Glutamatergic neuron (in vitro differentiated cells): ENCODE data around the gene LSMEM2. TPM values are rescaled to one million over a fixed set of nuclear protein-coding genes. Genes with fewer than 3 reads are reported as not detected.

Experiments
- DNase-seq: peaks from one replicate; pipeline ENCODE4 v3.0.0; 2022
- H3K27ac Mint-ChIP-seq: one replicate; pipeline ENCODE4 v1.8.0; 2020; ENCODE audit warnings: mild to moderate bottlenecking, mixed read lengths, inconsistent platforms; ENCODE audit not compliant: unreplicated experiment
- H3K27me3 Mint-ChIP-seq: one replicate; pipeline ENCODE4 v1.8.0; 2020; ENCODE audit warnings: mild to moderate bottlenecking, moderate library complexity, mixed read lengths, inconsistent platforms; ENCODE audit not compliant: unreplicated experiment
- H3K36me3 Mint-ChIP-seq: one replicate; pipeline ENCODE4 v1.8.0; 2020; ENCODE audit warnings: mild to moderate bottlenecking, mixed read lengths, inconsistent platforms; ENCODE audit not compliant: unreplicated experiment
- H3K4me1 Mint-ChIP-seq: one replicate; pipeline ENCODE4 v1.8.0; 2020; ENCODE audit warnings: mild to moderate bottlenecking, low read depth, mixed read lengths, inconsistent platforms; ENCODE audit not compliant: unreplicated experiment
- H3K4me3 Mint-ChIP-seq: one replicate; pipeline ENCODE4 v1.8.0; 2020; ENCODE audit warnings: mild to moderate bottlenecking, mixed read lengths, inconsistent platforms; ENCODE audit not compliant: unreplicated experiment
- H3K9me3 Mint-ChIP-seq: one replicate; pipeline ENCODE4 v1.8.0; 2020; ENCODE audit warnings: mild to moderate bottlenecking, moderate library complexity, mixed read lengths, inconsistent platforms; ENCODE audit not compliant: unreplicated experiment
- total RNA-seq: library from RNA; stranded (reverse); fragmentation: NEBNext Ultra II Directional; extraction: Animal tissue kit (Norgen Biotek cat#: 25700); gene quantifications from one replicate; pipeline ENCODE4 v1.2.1, GENCODE V29; 2021; ENCODE audit not compliant: unreplicated experiment
- TF ChIP-seq, protein P1 (sequence below): fragments of 200-600 bp; sonication (generic); IDR thresholded peaks from one replicate; pipeline ENCODE4 v1.5.0; 2021; ENCODE audit not compliant: partially characterized antibody, unreplicated experiment

LSMEM2 gene
- total RNA-seq, 1 donor from 2014 or later, result not detected

DNA sequence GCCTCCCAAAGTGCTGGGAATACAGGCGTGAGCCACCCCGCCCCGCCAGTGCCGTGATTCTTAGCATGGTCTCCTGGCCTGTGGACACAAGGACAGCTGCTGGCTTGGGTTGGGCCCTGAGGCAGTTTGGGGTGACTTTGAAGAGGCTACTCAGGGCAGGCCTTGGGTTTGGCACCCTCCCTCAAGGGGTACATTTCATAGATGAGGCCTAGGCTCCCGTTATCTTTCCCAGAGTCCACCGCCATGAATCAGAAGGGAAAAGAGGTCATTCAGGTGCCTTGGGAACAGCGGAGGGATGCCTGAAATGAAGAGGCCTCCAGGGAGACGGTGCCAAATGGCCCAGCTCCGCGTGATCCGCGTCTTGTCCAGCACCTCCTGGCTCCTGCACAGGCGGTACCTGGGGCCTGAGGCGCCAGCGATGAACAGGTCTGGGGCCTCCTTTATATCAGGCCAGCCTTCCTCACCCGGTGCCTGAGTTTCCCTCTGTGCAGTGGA is 33.6 kb upstream of the LSMEM2 start:
- no peak for DNase-seq

DNA sequence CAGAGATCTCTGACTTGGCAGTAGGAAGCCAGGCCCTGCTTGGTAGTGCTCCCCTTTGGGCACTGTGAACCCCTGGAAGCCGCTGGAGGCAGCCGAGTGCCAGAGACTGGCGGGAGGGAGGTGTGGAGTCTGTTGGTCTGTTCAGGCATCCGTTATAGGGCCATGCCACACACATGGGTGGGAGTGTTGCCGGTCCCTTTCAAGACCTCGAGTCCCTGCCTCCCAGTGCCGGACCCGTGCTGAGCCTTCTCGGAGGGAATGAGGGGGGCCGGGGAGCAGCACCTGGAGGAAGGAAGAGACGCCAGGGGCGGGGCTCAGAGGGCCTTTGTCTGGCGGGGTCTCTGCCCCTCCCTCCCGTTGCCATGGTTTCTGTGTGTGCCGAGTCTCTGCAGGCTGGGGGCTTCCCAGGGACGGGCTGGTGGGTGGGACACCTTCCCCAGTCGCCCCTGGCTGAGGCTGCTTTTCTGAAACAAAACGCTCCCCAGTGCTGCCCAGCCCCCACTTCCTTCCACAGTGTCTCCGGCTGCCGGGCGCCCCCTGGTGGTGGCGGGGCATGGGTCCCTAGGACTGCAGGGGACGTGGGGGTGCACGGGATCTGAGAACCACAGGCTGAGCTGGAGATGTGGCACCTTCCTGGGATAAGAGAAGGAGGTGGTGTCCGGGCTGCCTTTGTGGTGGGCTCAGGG is 32.9 kb upstream of the LSMEM2 start:
- Mint-ChIP-seq H3K4me3 (peak overlapping the region; percentile 62), H3K27ac (peak overlapping the region; percentile 71), H3K4me1 (peaks cover 44% of the 10 kb centered on the region), H3K27me3 (peaks cover 11% of the 10 kb centered on the region), H3K9me3 (peaks cover 9% of the 10 kb centered on the region), H3K36me3 (no peaks in the 10 kb centered on the region)
- DNase-seq, result peak; percentile 96
- TF ChIP-seq, protein P1, sequence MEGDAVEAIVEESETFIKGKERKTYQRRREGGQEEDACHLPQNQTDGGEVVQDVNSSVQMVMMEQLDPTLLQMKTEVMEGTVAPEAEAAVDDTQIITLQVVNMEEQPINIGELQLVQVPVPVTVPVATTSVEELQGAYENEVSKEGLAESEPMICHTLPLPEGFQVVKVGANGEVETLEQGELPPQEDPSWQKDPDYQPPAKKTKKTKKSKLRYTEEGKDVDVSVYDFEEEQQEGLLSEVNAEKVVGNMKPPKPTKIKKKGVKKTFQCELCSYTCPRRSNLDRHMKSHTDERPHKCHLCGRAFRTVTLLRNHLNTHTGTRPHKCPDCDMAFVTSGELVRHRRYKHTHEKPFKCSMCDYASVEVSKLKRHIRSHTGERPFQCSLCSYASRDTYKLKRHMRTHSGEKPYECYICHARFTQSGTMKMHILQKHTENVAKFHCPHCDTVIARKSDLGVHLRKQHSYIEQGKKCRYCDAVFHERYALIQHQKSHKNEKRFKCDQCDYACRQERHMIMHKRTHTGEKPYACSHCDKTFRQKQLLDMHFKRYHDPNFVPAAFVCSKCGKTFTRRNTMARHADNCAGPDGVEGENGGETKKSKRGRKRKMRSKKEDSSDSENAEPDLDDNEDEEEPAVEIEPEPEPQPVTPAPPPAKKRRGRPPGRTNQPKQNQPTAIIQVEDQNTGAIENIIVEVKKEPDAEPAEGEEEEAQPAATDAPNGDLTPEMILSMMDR, result peak; percentile 99

More for the DNA sequence above, 33.6 kb upstream of the LSMEM2 start:
- TF ChIP-seq, protein P1, result no peak
- Mint-ChIP-seq H3K27me3 (peaks cover 12% of the 10 kb centered on the region), H3K36me3 (no peaks in the 10 kb centered on the region), H3K4me3 (peak overlapping the region; percentile 62), H3K4me1 (peaks cover 46% of the 10 kb centered on the region), H3K27ac (peak overlapping the region; percentile 71), H3K9me3 (peaks cover 9% of the 10 kb centered on the region)

DNA sequence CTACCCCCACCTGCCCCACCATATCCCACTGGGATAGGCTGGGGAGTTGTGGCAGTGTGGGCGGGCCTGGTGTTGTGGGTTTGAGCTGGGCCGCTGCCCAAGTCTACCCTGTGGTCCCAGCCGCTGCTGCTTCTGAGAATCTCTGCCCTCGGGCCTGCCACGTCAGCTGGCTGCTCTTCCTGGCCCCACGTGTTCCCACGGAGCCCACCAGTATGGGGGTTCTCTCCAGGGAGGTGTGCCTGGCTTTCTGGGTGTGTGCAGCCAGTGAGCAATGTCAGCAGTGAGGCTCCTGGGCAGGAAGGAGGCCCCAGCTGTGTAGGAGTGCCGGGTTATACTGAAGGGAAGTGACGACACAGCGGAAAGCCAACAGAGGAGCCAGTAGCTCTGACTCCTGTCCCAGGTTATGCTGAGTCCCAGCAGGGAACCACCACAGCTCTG is 32.4 kb upstream of the LSMEM2 start:
- H3K27ac Mint-ChIP-seq, result peak overlapping the region; percentile 83
- TF ChIP-seq, protein P1, result peak; percentile 69
- H3K36me3 Mint-ChIP-seq, result no peaks in the 10 kb centered on the region
- no peak for DNase-seq
- H3K27me3 Mint-ChIP-seq, result peaks cover 8% of the 10 kb centered on the region
- H3K4me1 Mint-ChIP-seq, result peaks cover 44% of the 10 kb centered on the region
- H3K4me3 Mint-ChIP-seq, result peak overlapping the region; percentile 62
- peaks cover 7% of the 10 kb centered on the region for H3K9me3 Mint-ChIP-seq

DNA sequence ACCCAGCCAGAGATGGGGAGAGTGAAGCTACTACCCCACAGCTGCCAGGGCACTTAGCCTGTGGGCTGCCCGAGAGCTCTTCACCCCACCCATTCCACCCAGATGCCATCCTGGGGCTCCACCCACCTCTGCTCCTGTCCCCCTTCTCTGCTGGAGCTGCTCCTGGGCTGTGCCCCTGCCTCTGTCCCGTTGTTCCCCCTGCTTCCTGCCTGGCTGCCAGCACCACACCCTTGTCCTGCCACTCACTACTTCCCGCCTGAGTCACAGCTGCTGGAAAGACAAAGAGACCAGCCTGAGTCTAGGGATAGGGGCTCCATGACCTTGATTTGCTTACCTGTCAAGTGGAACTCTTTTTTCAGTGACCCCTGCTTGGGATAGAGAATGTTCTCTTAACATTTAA is 30.5 kb upstream of the LSMEM2 start:
- peaks cover 4% of the 10 kb centered on the region for H3K9me3 Mint-ChIP-seq
- no peak overlapping the region for H3K4me3 Mint-ChIP-seq
- H3K4me1 Mint-ChIP-seq, result peaks cover 33% of the 10 kb centered on the region
- TF ChIP-seq, protein P1, result no peak
- no peaks in the 10 kb centered on the region for H3K36me3 Mint-ChIP-seq
- no peak for DNase-seq
- H3K27me3 Mint-ChIP-seq, result peaks cover 4% of the 10 kb centered on the region
- peak overlapping the region; percentile 76 for H3K27ac Mint-ChIP-seq

DNA sequence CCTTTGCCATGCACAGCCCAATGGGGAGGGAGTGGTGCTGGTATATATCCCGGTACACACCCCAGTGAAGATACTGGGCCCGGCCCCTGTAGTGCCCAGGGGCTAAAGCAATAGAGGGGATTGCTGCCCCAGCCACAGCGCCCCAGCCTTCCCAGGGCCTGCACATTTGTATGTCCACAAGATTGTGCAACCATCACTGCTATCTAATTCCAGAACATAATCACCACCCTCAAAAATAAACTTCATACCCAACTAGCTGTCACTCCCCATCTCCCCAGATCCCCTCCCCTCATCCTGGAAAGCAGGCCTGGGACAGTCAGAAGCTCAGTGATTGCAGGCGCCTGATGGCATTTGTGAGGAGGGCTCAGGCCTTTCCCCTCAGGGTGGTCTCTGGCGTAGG is 29.4 kb upstream of the LSMEM2 start:
- Mint-ChIP-seq H3K4me1 (peaks cover 28% of the 10 kb centered on the region), H3K36me3 (no peaks in the 10 kb centered on the region), H3K27me3 (peaks cover 6% of the 10 kb centered on the region), H3K9me3 (peaks cover 4% of the 10 kb centered on the region), H3K27ac (no peak overlapping the region), H3K4me3 (no peak overlapping the region)
- TF ChIP-seq, protein P1, result no peak
- DNase-seq, result no peak
